Measurements from ENCODE around the gene SOWAHA.

The SOWAHA gene

GRCh38 chr5:132828846-132829494 is 15.9 kb downstream of the SOWAHA start:
- TF ChIP-seq SP1 (IDR thresholded peaks at IDR 0.05) (no peak), ZNF384 (IDR thresholded peaks at IDR 0.05) (no peak), FOXK2 (IDR thresholded peaks at IDR 0.05) (no peak), FOXM1 (IDR thresholded peaks at IDR 0.05; ENCODE audit: borderline replicate concordance) (no peak), FOXA1 (IDR thresholded peaks at IDR 0.05) (no peak), NFRKB (IDR thresholded peaks at IDR 0.05) (no peak), LEF1 (IDR thresholded peaks at IDR 0.05; ENCODE audit: borderline replicate concordance) (no peak), ARNT (IDR thresholded peaks at IDR 0.05) (no peak), TARDBP (IDR thresholded peaks at IDR 0.05) (no peak), PKNOX1 (IDR thresholded peaks at IDR 0.05) (no peak), SUZ12 (IDR thresholded peaks at IDR 0.05) (no peak), BHLHE40 (IDR thresholded peaks at IDR 0.05; ENCODE audit: borderline replicate concordance) (no peak), HDGF (IDR thresholded peaks at IDR 0.05; ENCODE audit: borderline replicate concordance) (no peak), CTBP1 (IDR thresholded peaks at IDR 0.05; ENCODE audit: borderline replicate concordance) (no peak), L3MBTL2 (conservative IDR thresholded peaks at IDR 0.05) (no peak), ELF4 (IDR thresholded peaks at IDR 0.05) (no peak)
- ChIA-PET CTCF (interaction anchor here (0.8 to 4.5 kb wide), 8 partner anchors 9 to 100 kb away, joined by 3 to 21 read pairs (median 3); partner anchors contain the start of genes GDF9 and UQCRQ), POLR2A (interaction anchor here (0.6 to 4.2 kb wide), 7 partner anchors 8 to 535 kb away, joined by 3 to 29 read pairs (median 3); partner anchors contain the start of genes GDF9, HSPA4, SLC22A4 and UQCRQ)
- no peak for DNase-seq (ENCODE audit: extremely low spot score)

- DNase-seq (ENCODE audit: extremely low spot score), result peak; percentile 87
- ChIA-PET CTCF (interaction anchor here (0.6 to 4.5 kb wide), 7 partner anchors 10 to 97 kb away, joined by 3 to 21 read pairs (median 3); partner anchors contain the start of genes GDF9 and UQCRQ), POLR2A (interaction anchor here (0.6 to 4.2 kb wide), 7 partner anchors 9 to 222 kb away, joined by 3 to 29 read pairs (median 3); partner anchors contain the start of genes GDF9, HSPA4 and UQCRQ)
- TF ChIP-seq SUZ12 (IDR thresholded peaks at IDR 0.05), result no peak
- TF ChIP-seq TARDBP (IDR thresholded peaks at IDR 0.05), result no peak
- no peak for TF ChIP-seq FOXM1 (IDR thresholded peaks at IDR 0.05; ENCODE audit: borderline replicate concordance)
- TF ChIP-seq PKNOX1 (IDR thresholded peaks at IDR 0.05), result no peak
- peak; percentile 61; the same call in 1 of the 2 replicates for TF ChIP-seq L3MBTL2 (conservative IDR thresholded peaks at IDR 0.05)
- TF ChIP-seq ZNF384 (IDR thresholded peaks at IDR 0.05), result no peak
- TF ChIP-seq ARNT (IDR thresholded peaks at IDR 0.05), result no peak
Measured at GRCh38 chr5:132829742-132830435, 16.8 kb downstream of the SOWAHA start.

- TF ChIP-seq FOXK2 (IDR thresholded peaks at IDR 0.05) (no peak), L3MBTL2 (conservative IDR thresholded peaks at IDR 0.05) (no peak; the same call in 1 of the 2 replicates), HDGF (IDR thresholded peaks at IDR 0.05; ENCODE audit: borderline replicate concordance) (no peak), PKNOX1 (IDR thresholded peaks at IDR 0.05) (no peak), SP1 (IDR thresholded peaks at IDR 0.05) (no peak), TARDBP (IDR thresholded peaks at IDR 0.05) (no peak), NFRKB (IDR thresholded peaks at IDR 0.05) (no peak), BHLHE40 (IDR thresholded peaks at IDR 0.05; ENCODE audit: borderline replicate concordance) (no peak), ZNF384 (IDR thresholded peaks at IDR 0.05) (no peak), CTBP1 (IDR thresholded peaks at IDR 0.05; ENCODE audit: borderline replicate concordance) (no peak), ELF4 (IDR thresholded peaks at IDR 0.05) (no peak), SUZ12 (IDR thresholded peaks at IDR 0.05) (no peak), FOXM1 (IDR thresholded peaks at IDR 0.05; ENCODE audit: borderline replicate concordance) (no peak), LEF1 (IDR thresholded peaks at IDR 0.05; ENCODE audit: borderline replicate concordance) (no peak), FOXA1 (IDR thresholded peaks at IDR 0.05) (no peak), ARNT (IDR thresholded peaks at IDR 0.05) (no peak; the same call in 1 of the 2 replicates)
- POLR2A ChIA-PET, result interaction anchor here (0.7 to 4.2 kb wide), 12 partner anchors 10 to 93 kb away, joined by 3 to 29 read pairs (median 4); partner anchors contain the start of genes GDF9, KIF3A and UQCRQ
- CTCF ChIA-PET, result interaction anchor here (0.6 to 4.5 kb wide), 2 partner anchors 10 to 53 kb away, joined by 3 to 21 read pairs; no protein-coding TSS in a partner anchor
- peak; percentile 56 for DNase-seq (ENCODE audit: extremely low spot score)
Measured at GRCh38 chr5:132830436-132831094, 17.5 kb downstream of the SOWAHA start, which contains the start of gene SHROOM1. Gene SHROOM1 (minus strand): TSS chr5:132830647. CDS start chr5:132826140, 4,507 bp downstream.

GRCh38 chr5:132831095-132831860 is 18.2 kb downstream of the SOWAHA start:
- CTCF ChIA-PET, result interaction anchor here (4.5 kb wide), 1 partner anchor 11 kb away, joined by 21 read pairs; no protein-coding TSS in a partner anchor
- DNase-seq (ENCODE audit: extremely low spot score), result no peak
- TF ChIP-seq BHLHE40 (IDR thresholded peaks at IDR 0.05; ENCODE audit: borderline replicate concordance) (no peak), FOXK2 (IDR thresholded peaks at IDR 0.05) (no peak), FOXA1 (IDR thresholded peaks at IDR 0.05) (no peak), PKNOX1 (IDR thresholded peaks at IDR 0.05) (no peak), HDGF (IDR thresholded peaks at IDR 0.05; ENCODE audit: borderline replicate concordance) (no peak), L3MBTL2 (conservative IDR thresholded peaks at IDR 0.05) (no peak), SUZ12 (IDR thresholded peaks at IDR 0.05) (no peak), ELF4 (IDR thresholded peaks at IDR 0.05) (no peak), LEF1 (IDR thresholded peaks at IDR 0.05; ENCODE audit: borderline replicate concordance) (no peak), ARNT (IDR thresholded peaks at IDR 0.05) (no peak), CTBP1 (IDR thresholded peaks at IDR 0.05; ENCODE audit: borderline replicate concordance) (no peak), TARDBP (IDR thresholded peaks at IDR 0.05) (no peak), NFRKB (IDR thresholded peaks at IDR 0.05) (no peak), SP1 (IDR thresholded peaks at IDR 0.05) (no peak), ZNF384 (IDR thresholded peaks at IDR 0.05) (no peak), FOXM1 (IDR thresholded peaks at IDR 0.05; ENCODE audit: borderline replicate concordance) (no peak)
- POLR2A ChIA-PET, result interaction anchor here (1.0 to 4.2 kb wide), 9 partner anchors 11 to 93 kb away, joined by 3 to 29 read pairs (median 4); partner anchors contain the start of genes GDF9, KIF3A and UQCRQ
